Transverse colon (tissue), 4 donors: ENCODE data around the gene CDC7. TPM values are rescaled to one million over a fixed set of nuclear protein-coding genes. Genes with fewer than 3 reads are reported as not detected.

ENCODE experiments used
- DNase-seq: peaks from one replicate; pipeline ENCODE4 v3.0.0-alpha.2; 2019
- H3K27ac ChIP-seq, 4 donors: fragments of 200-600 bp; sonication (generic); 2 replicates each; pipeline ENCODE4 v1.5.1; 2016 to 2018; ENCODE audit warnings: inconsistent platforms in 4 of 4
- H3K27me3 ChIP-seq: fragments of 200-600 bp; sonication (generic); 2 replicates; pipeline ENCODE4 v1.5.1; 2017; ENCODE audit warnings: inconsistent platforms
- H3K36me3 ChIP-seq, 4 donors: fragments of 200-600 bp; sonication (generic); 2 replicates each; pipeline ENCODE4 v1.5.1; 2017 to 2019; ENCODE audit warnings: inconsistent platforms in 4 of 4
- H3K4me1 ChIP-seq, 4 donors: fragments of 200-600 bp; sonication (generic); 2 replicates each; pipeline ENCODE4 v1.5.1; 2017 to 2020; ENCODE audit warnings: inconsistent platforms in 4 of 4
- H3K4me3 ChIP-seq, 4 donors: fragments of 200-600 bp; sonication (generic); 1 replicate in 1 of 4; 2 replicates in 3 of 4; pipeline versions ENCODE4 v1.5.1 to v1.6.1; 2017 to 2019; ENCODE audit warnings: inconsistent platforms in 4 of 4
- H3K9me3 ChIP-seq, 2 donors: fragments of 200-600 bp; sonication (generic); 2 replicates each; pipeline ENCODE4 v1.5.1; 2017 to 2019; ENCODE audit warnings: inconsistent platforms in 2 of 2
- CTCF ChIP-seq, 5 experiments: fragments of 200-600 bp in 3 of 5; fragments of 450-650 bp in 2 of 5; sonication (generic) in 3 of 5; IDR thresholded peaks; 1 replicate in 2 of 5; 2 replicates in 3 of 5; pipeline ENCODE4 v1.5.1; 2016 to 2017; ENCODE audit warnings: antibody characterized with exemption in 5 of 5, inconsistent platforms in 3 of 5, mild to moderate bottlenecking in 2 of 5, moderate library complexity in 1 of 5
- EP300 ChIP-seq: sonication (generic); formaldehyde crosslinking; IDR thresholded peaks from one replicate; pipeline ENCODE4 v1.6.1; 2017; ENCODE audit warnings: antibody characterized with exemption, low read depth
- POLR2A ChIP-seq: fragments of 450-650 bp; IDR thresholded peaks from one replicate; pipeline ENCODE4 v1.6.1; 2016; ENCODE audit warnings: antibody characterized with exemption, mild to moderate bottlenecking, moderate library complexity
- POLR2AphosphoS5 ChIP-seq, 3 donors: sonication (generic); formaldehyde crosslinking; IDR thresholded peaks; one replicate each; pipeline ENCODE4 v1.6.1; 2016; ENCODE audit warnings: antibody characterized with exemption in 3 of 3
- WGBS, 2 donors: methylation state at CpG; one replicate each; pipeline ENCODE4 v1.1.5; 2018; ENCODE audit warnings: low coverage in 1 of 2; 5-methylcytosine and 5-hydroxymethylcytosine counted together
- in situ Hi-C, 4 donors: fragments of 200-750 bp; cut with MboI; loops; one replicate each; pipeline versions ENCODE4 v1.15.0 to v1.15.1; 2017; ENCODE audit warnings: low sequenced_read_pairs in 3 of 4, low pct_ligation_motif_present in 1 of 4, low pct_unique_long_range_greater_than_20kb in 1 of 4
- intact Hi-C: fragments of 100-400 bp; cut with DNase I; formaldehyde crosslinking; loops from one replicate; pipeline ENCODE4 v1.15.1; 2023; ENCODE audit warnings: low total_unique reads
- total RNA-seq, 4 donors: library from RNA; depleted of rRNA; stranded (reverse); fragments of >200 nt; gene quantifications; one replicate each; pipeline ENCODE4 v1.1.0, GENCODE V29; 2016

The CDC7 gene
- total RNA-seq, 4 donors from 2014 or later: 0.68 to 2.8 (median 1.3) TPM; not detected in 1

GRCh38 chr1:91526496-91526895, 25.8 kb downstream of the CDC7 start:
- no peak for TF ChIP-seq CTCF (IDR thresholded peaks at IDR 0.05)
- TF ChIP-seq POLR2AphosphoS5 (IDR thresholded peaks at IDR 0.05): no peak
- TF ChIP-seq EP300: no peak
- TF ChIP-seq POLR2A: no peak
- DNase-seq: no peak
- Histone ChIP-seq H3K36me3 (no peaks in the 10 kb centered on the region), H3K27me3 (no peaks in the 10 kb centered on the region), H3K27ac (peak overlapping the region in 2 of 4 donors; percentile 9 to 10), H3K4me3 (no peak overlapping the region), H3K4me1 (peaks cover 0 to 5% (median 0%) of the 10 kb centered on the region in 4 donors), H3K9me3 (no peaks in the 10 kb centered on the region)
- in situ Hi-C loops: loop anchor here in 1 of 4 donors (10.0 kb wide), 1 partner anchor 158 kb away; no protein-coding TSS in a partner anchor
- WGBS, 2 donors: 69 to 87% methylated on average over 5 of the region's 5 CpGs
- intact Hi-C loops: no loop called here

- Histone ChIP-seq H3K4me1 (peaks cover 0 to 5% (median 0%) of the 10 kb centered on the region in 4 donors), H3K9me3 (no peaks in the 10 kb centered on the region), H3K4me3 (no peak overlapping the region), H3K27me3 (no peaks in the 10 kb centered on the region), H3K36me3 (no peaks in the 10 kb centered on the region), H3K27ac (peak overlapping the region in 3 of 4 donors; percentile 9 to 26 (median 10))
- in situ Hi-C loops: loop anchor here in 1 of 4 donors (10.0 kb wide), 1 partner anchor 157 kb away; no protein-coding TSS in a partner anchor
- intact Hi-C loops: no loop called here
- WGBS, 2 donors: 79 to 88% methylated on average over 4 of the region's 4 CpGs
- TF ChIP-seq EP300 (no peak), POLR2A (no peak), POLR2AphosphoS5 (IDR thresholded peaks at IDR 0.05) (no peak), CTCF (IDR thresholded peaks at IDR 0.05) (no peak)
- no peak for DNase-seq
Observed at GRCh38 chr1:91527266-91527765, 26.7 kb downstream of the CDC7 start.

GRCh38 chr1:91527781-91528180, 27.1 kb downstream of the CDC7 start:
- Histone ChIP-seq H3K27ac (peak overlapping the region in 1 of 4 donors; percentile 26), H3K9me3 (no peaks in the 10 kb centered on the region), H3K36me3 (no peaks in the 10 kb centered on the region), H3K27me3 (no peaks in the 10 kb centered on the region), H3K4me1 (peaks cover 0 to 3% (median 0%) of the 10 kb centered on the region in 4 donors), H3K4me3 (no peak overlapping the region)
- intact Hi-C loops: no loop called here
- TF ChIP-seq POLR2A (no peak), CTCF (IDR thresholded peaks at IDR 0.05) (no peak), EP300 (no peak)
- no peak for DNase-seq
- 61 to 75% methylated on average over 2 of the region's 2 CpGs for WGBS, 2 donors
- in situ Hi-C loops: loop anchor here in 1 of 4 donors (10.0 kb wide), 1 partner anchor 157 kb away; no protein-coding TSS in a partner anchor

GRCh38 chr1:91529856-91530255, 29.2 kb downstream of the CDC7 start:
- intact Hi-C loops: no loop called here
- in situ Hi-C loops: loop anchor here in 1 of 4 donors (10.0 kb wide), 1 partner anchor 155 kb away; no protein-coding TSS in a partner anchor
- no peak for DNase-seq
- no peaks in the 10 kb centered on the region for H3K9me3 ChIP-seq
- H3K36me3 ChIP-seq: no peaks in the 10 kb centered on the region
- TF ChIP-seq EP300 (no peak), CTCF (IDR thresholded peaks at IDR 0.05) (peak in 2 of 5 experiments; percentile 14 to 20)
- no peak overlapping the region for H3K27ac ChIP-seq
- no peaks in the 10 kb centered on the region for H3K27me3 ChIP-seq
- H3K4me1 ChIP-seq: no peaks in the 10 kb centered on the region
- H3K4me3 ChIP-seq: no peak overlapping the region
- 69 to 76% methylated on average over 3 of the region's 3 CpGs for WGBS, 2 donors
